CD4-positive, alpha-beta T cell treated with Interleukin-2 at 100 ng/mL for 4 hours (primary cell): Measurements from ENCODE around the gene RNF4.
"Not testable (repeated sequence)": the region's sequence is repeated elsewhere in the genome, so short reads cannot be mapped to it uniquely, and the experiment has no call there.

Experiments used
- DNase-seq: peaks from one replicate; pipeline ENCODE4 v3.0.0-alpha.2; 2020; ENCODE audit warnings: low spot score

RNF4 gene, protein sequence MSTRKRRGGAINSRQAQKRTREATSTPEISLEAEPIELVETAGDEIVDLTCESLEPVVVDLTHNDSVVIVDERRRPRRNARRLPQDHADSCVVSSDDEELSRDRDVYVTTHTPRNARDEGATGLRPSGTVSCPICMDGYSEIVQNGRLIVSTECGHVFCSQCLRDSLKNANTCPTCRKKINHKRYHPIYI

GRCh38 chr4:2468456-2469191 lies at the start of gene RNF4:
RNF4 (plus strand) TSS chr4:2469106; CDS start chr4:2490494, 21,388 bp downstream.
- peak; percentile 96 for DNase-seq

DNA sequence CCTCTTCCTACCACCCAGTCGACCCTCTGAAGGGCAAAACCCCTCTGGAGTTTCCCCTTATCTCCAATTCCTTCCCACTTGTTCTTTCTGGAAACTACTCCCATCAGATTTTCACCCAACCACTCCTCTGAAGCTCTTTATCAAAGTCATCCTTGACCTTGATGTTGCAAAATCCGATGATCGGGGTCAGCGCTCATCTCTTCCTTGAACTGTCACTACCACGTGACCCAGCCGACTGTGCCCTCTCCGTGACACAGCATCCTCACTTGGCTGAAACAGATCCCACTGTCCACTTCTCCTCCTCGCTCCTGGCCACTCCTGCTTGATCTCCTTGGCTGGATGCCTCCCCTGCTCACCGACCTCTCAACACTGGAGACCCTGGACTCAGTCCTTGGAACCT lies 49.1 kb upstream of the RNF4 start:
- no peak for DNase-seq

DNA sequence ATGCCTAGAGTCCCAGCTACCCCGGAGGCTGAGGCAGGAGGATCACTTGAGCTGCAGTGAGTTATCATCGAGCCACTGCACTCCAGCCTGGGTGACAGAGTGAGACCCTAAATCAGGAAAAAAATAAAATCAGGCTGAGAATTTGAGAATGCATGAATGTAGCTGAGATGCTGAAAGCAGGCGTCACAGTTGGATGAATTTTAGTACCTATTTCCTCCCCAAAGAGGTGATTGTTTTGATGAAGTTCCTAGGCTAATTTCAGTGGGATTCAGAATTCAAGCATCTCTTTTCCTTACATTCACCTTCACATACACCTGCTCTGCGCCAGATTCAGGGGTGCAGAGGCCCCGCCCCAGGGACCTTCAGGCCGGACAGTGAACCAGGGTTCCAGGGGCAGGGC lies 47.0 kb upstream of the RNF4 start:
- no peak for DNase-seq

DNA sequence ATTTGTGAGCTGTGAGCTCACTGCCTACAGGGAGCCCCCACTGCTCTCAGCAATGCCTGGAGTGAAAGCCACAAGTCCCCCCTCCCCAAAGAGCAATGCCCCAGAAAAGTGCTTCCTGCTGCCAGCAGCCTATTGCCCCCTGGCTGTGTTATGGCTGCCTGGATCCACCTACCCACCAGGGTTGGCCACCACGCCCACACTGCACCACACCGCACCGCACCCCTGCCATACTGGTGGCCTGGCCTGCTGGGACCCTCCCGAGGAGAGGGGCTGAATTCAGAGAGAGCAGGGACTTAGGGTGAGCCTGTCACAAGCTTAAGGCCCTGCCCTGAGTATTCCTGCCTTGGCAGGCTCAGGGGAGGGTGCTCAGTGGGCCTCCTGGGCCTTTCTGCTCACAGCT lies 45.8 kb upstream of the RNF4 start:
- DNase-seq, result no peak

DNA sequence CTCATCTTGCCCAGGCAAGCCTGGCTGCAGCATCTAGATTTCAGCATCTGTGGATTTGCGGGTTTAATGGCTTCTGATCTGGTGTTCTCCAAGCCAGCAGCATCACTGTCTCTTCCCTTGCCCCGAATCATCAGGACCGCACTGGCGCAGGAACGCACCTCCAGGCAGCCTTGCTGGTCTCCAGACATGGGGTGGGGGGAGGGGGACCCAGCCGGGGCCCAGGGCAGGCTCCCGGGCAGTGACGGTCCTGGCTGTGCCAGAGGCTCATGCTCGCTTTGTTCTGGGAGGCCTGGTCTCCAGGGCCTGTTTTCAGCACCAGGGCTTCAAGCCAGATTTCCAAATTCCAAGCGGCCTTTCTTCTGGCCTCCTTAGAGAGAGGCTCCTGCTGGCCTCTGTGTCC lies 45.2 kb upstream of the RNF4 start:
- DNase-seq, result no peak

GRCh38 chr4:2424581-2424980 lies 44.3 kb upstream of the RNF4 start:
- DNase-seq, result no peak

- no peak for DNase-seq
Observed at GRCh38 chr4:2425386-2426068, 43.4 kb upstream of the RNF4 start.

- DNase-seq, result no peak
Observed at GRCh38 chr4:2426069-2426397, 42.9 kb upstream of the RNF4 start.

DNA sequence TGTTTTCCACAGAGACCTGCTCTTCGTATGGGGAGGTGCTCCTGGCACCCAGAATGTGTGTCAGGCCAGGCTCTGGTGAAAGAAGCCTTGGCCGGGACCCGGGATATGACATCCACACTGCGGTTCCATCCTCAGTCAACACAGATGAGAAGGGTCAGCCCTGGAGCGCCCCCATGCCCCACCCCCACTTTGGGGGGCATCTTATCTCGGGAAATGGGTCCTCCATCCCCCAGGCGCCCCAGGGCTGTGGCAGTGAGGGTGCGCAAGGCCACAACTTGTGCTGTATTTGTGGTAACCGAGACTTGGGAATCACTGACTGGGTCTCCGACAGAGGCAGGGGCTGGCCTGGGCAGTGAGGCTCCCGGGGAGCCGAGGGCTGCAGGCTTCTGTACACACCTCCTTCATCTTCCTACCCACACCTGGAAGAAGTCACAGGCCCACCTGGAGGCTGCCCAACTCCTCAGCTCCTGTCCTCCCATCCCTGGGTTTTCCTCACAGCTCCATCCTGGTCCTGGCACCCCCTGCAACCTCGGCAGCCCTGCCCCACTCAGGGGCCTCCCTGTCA lies 42.1 kb upstream of the RNF4 start:
- no peak for DNase-seq

GRCh38 chr4:2427383-2428334 lies 41.2 kb upstream of the RNF4 start:
- DNase-seq, result no peak

GRCh38 chr4:2428496-2429213 lies 40.3 kb upstream of the RNF4 start:
- DNase-seq, result no peak

DNA sequence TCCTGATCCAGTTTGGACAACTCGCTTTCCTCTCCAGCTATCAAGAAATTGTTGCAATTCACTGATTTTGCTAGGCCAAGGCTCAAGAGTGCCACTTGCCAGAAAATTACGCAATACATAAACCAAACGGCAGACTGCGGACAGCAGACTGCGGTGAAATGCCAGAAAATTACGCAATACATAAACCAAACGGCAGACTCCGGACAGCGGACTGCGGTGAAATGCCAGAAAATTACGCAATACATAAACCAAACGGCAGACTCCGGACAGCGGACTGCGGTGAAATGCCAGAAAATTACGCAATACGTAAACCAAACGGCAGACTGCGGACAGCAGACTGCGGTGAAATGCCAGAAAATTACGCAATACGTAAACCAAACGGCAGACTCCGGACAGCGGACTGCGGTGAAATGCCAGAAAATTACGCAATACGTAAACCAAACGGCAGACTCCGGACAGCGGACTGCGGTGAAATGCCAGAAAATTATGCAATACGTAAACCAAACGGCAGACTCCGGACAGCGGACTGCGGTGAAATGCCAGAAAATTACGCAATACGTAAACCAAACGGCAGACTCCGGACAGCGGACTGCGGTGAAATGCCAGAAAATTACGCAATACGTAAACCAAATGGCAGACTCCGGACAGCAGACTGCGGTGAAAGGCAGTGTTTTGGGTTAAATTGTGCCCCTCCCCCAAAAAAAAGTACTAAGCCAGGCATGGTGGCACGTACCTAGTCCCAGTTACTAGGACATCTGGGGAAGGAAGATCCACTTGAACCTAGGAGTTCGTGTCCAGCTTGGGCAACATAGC lies 38.8 kb upstream of the RNF4 start:
- DNase-seq, result not testable (repeated sequence)

GRCh38 chr4:2432004-2432403 lies 36.9 kb upstream of the RNF4 start:
- no peak for DNase-seq

DNA sequence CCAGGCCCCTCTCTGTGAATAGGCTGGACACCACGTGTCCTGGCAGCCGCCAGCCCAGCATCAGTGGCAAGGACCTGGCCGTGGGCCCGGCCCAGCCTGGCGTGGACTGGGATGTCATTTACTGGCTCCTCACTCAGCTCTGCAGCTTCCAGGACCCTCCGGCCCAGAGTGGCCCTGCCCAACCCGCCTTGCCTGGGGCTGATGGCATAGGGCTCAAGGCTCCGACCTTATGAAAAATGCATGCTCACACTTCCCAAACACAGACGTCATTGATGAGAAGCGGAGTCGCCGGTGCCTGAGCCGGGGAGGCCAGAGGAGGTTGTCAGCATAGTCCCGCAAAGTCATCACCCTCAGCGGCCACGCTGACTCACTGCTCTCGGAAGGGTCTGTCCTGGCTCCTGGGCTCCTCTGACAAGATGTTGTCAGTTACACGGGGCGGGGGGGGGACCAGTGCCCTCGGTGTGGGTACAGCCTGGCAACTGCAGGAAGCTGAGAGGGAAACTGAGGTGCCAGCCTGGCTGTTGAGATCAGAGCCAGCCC lies 35.8 kb upstream of the RNF4 start:
- DNase-seq, result no peak

DNA sequence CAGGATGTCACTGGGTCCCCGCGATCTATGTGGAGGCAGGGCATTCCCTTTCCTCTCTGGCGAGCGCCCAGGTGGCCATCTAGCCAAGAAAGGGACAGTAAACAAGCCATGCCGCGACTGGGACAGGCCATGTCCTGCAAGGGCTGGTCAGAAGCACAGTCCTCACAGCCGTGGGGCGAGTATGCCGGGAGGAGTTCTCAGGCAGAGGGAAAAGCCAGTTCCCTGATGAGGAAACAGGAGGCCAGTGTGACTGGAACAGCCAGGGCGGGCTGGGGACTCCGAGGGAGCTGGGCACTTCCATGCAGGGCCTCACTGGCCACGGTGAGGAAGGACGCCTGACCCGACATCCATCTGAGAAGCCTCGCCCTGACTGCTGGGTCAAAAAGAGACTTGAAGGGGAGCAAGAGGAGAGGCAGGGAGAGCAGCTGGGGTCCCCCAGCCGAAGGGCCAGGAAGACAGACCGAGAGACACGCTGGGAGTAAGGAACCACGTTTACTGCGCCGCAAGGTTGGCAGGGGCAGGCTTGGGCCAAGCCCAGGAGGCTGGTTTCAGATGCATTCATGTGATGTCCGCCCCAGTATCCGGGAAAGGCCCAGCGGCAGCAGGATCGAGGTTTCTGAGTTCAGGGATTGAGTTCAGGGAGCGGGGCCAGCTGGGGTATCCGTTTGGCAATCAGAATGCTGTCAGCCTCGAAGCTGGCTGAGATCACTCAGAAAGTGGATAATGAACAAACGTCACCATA lies 35.1 kb upstream of the RNF4 start:
- DNase-seq, result no peak

- DNase-seq, result no peak
Observed at GRCh38 chr4:2434420-2434819, 34.5 kb upstream of the RNF4 start.

DNA sequence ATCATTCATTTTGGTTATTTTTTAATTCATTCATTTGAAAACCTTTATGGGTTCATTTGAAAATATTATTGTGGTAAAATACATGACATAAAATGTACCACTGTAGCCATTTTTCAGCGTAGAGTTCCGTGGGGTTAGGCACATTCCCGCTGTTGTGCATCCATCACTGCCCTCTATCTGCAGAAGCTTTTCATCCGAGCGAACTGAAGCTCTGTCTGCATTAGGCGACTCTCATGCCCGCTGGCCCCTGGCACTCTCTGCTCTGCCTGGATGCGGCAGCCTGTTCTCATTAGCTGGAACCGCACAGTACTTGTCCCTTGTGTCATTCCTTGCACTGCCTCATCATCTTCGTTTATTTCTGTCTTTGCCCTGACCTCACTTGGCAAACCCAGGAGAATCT lies 32.6 kb upstream of the RNF4 start:
- DNase-seq, result no peak

DNA sequence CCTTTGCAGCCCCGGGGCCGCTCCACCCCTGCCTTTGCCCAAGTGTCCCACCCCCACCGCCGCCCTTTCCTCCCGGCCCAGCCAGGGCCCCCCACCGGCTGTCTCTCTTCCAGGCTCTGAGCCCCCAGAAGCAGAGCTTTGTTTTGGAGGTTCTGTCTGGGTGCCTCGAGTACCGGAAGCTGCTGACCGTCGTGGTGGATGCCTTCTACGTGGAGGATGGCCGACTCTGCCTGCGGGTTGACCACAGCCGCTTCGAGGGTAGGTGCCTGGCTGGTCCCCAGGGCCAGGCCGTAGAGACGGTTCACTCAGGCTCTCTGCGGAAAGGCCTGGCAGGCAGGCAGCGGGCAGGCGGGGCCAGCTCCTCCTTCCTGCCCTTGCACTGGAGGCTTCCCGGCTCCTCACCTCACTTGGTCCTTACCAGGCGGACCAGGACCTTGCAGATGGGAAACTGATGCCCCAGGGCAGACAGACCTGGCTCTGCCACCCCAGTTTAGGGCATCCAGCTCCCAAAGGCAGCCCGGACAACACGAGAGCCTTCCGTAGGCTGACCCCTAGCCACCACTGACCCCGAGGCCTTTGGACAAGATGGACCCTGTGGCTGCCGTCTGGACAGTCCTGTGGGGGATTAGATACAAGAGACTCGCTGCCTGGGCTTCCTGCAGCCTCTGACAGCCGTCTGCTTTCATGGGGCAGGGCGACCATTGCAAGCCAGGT lies 32.0 kb upstream of the RNF4 start:
- DNase-seq, result no peak
